Skeletal muscle tissue (tissue), 4 donors: ENCODE results near the gene PRAMEF11. TPM values are rescaled to one million over a fixed set of nuclear protein-coding genes. Genes with fewer than 3 reads are reported as not detected.

Source experiments
- H3K27ac ChIP-seq: one replicate; pipeline ENCODE4 v1.7.0; 2013; ENCODE audit warnings: mild to moderate bottlenecking, low read depth, low read length, inconsistent platforms
- H3K27me3 ChIP-seq, 3 donors: one replicate each; pipeline ENCODE4 v1.7.0; 2013; ENCODE audit warnings: low read length in 3 of 3; ENCODE audit not compliant: control insufficient read depth in 3 of 3, insufficient read depth in 3 of 3
- H3K36me3 ChIP-seq, 3 donors: one replicate each; pipeline ENCODE4 v1.7.0; 2013; ENCODE audit warnings: low read length in 3 of 3; ENCODE audit not compliant: control insufficient read depth in 3 of 3, insufficient read depth in 3 of 3
- H3K4me1 ChIP-seq, 3 donors: one replicate each; pipeline ENCODE4 v1.7.0; 2013; ENCODE audit warnings: low read length in 3 of 3, mild to moderate bottlenecking in 3 of 3; ENCODE audit not compliant: control insufficient read depth in 3 of 3, insufficient read depth in 3 of 3
- H3K4me3 ChIP-seq, 3 donors: one replicate each; pipeline ENCODE4 v1.7.0; 2013; ENCODE audit warnings: low read length in 3 of 3
- H3K9ac ChIP-seq, 3 donors: one replicate each; pipeline ENCODE4 v1.7.0; 2013; ENCODE audit warnings: low read length in 3 of 3, mild to moderate bottlenecking in 3 of 3, moderate library complexity in 2 of 3, low read depth in 1 of 3
- H3K9me3 ChIP-seq, 3 donors: one replicate each; pipeline ENCODE4 v1.7.0; 2013; ENCODE audit warnings: low read length in 3 of 3; ENCODE audit not compliant: control insufficient read depth in 3 of 3
- total RNA-seq: library from RNA; depleted of rRNA; stranded (reverse); fragments of >200 nt; gene quantifications from one replicate; pipeline ENCODE4 v1.2.3, GENCODE V29; 2014
- donor health status: Osteomylitis.

PRAMEF11 gene
- total RNA-seq, 1 donor from 2014 or later, result not detected

- Histone ChIP-seq H3K4me3 (no peak overlapping the region), H3K27me3 (peaks cover 0 to 2% (median 2%) of the 10 kb centered on the region in 3 donors), H3K36me3 (no peaks in the 10 kb centered on the region), H3K27ac (no peak overlapping the region), H3K9me3 (no peaks in the 10 kb centered on the region), H3K9ac (no peak overlapping the region), H3K4me1 (no peaks in the 10 kb centered on the region)
These were observed 55.8 kb downstream of the PRAMEF11 start for GRCh38 chr1:12775443-12775842.

- H3K27me3 ChIP-seq, result peaks cover 2 to 8% (median 7%) of the 10 kb centered on the region in 3 donors
- H3K4me1 ChIP-seq, result no peaks in the 10 kb centered on the region
- no peak overlapping the region for H3K27ac ChIP-seq
These were observed 56.3 kb downstream of the PRAMEF11 start for GRCh38 chr1:12774801-12775345.

More at GRCh38 chr1:12774801-12775345, 56.3 kb downstream of the PRAMEF11 start:
- H3K9me3 ChIP-seq, result no peaks in the 10 kb centered on the region
- H3K9ac ChIP-seq, result no peak overlapping the region
- no peak overlapping the region for H3K4me3 ChIP-seq
- H3K36me3 ChIP-seq, result no peaks in the 10 kb centered on the region

Other genes with a start within 250 kb of the PRAMEF11 start
- gene DHRS3, start 213.2 kb downstream of the PRAMEF11 start, total RNA-seq, result 37.6 TPM
- gene AADACL4, start 187.3 kb downstream of the PRAMEF11 start, total RNA-seq, result not detected
- gene AADACL3, start 115.3 kb downstream of the PRAMEF11 start, total RNA-seq, result not detected
- under 0.01 TPM for gene CFAP107, start 85.2 kb downstream of the PRAMEF11 start, total RNA-seq
- gene PRAMEF12, start 57.7 kb downstream of the PRAMEF11 start, total RNA-seq, result not detected
- not detected for gene PRAMEF1, start 40.0 kb downstream of the PRAMEF11 start, total RNA-seq
- gene HNRNPCL1, start 17.3 kb upstream of the PRAMEF11 start, total RNA-seq, result not detected
- gene PRAMEF2, start 25.7 kb upstream of the PRAMEF11 start, total RNA-seq, result not detected
- gene PRAMEF4, start 54.8 kb upstream of the PRAMEF11 start, total RNA-seq, result not detected
- gene PRAMEF10, start 66.9 kb upstream of the PRAMEF11 start, total RNA-seq, result not detected
- not detected for gene PRAMEF7, start 85.2 kb upstream of the PRAMEF11 start, total RNA-seq
- gene PRAMEF6, start 116.2 kb upstream of the PRAMEF11 start, total RNA-seq, result not detected
- gene PRAMEF27, start 225.2 kb upstream of the PRAMEF11 start, total RNA-seq, result not detected
- gene HNRNPCL3, start 229.4 kb upstream of the PRAMEF11 start, total RNA-seq, result not detected
- not detected for gene PRAMEF25, start 239.4 kb upstream of the PRAMEF11 start, total RNA-seq